SK-N-SH (cell line): ENCODE data around the gene SRSF1. TPM values are rescaled to one million over a fixed set of nuclear protein-coding genes. Genes with fewer than 3 reads are reported as not detected.

Source experiments
- ELF1 ChIP-seq: IDR thresholded peaks from 2 replicates; pipeline ENCODE4 v1.4.0; 2012
- FOXJ3 ChIP-seq: sonication (generic); formaldehyde crosslinking; IDR thresholded peaks from 2 replicates; pipeline ENCODE4 v1.5.1; 2020; ENCODE audit warnings: mild to moderate bottlenecking, missing genetic modification reagents
- FOXM1 ChIP-seq: IDR thresholded peaks from 2 replicates; pipeline ENCODE4 v1.4.0; 2012; ENCODE audit warnings: low read depth, mild to moderate bottlenecking
- GATA2 ChIP-seq: sonication (generic); formaldehyde crosslinking; IDR thresholded peaks from 2 replicates; pipeline ENCODE4 v1.5.0; 2020; ENCODE audit warnings: mild to moderate bottlenecking, missing genetic modification reagents
- MAX ChIP-seq: IDR thresholded peaks from 2 replicates; pipeline ENCODE4 v1.4.0; 2012; ENCODE audit warnings: low read depth
- MXI1 ChIP-seq: IDR thresholded peaks from 2 replicates; pipeline ENCODE4 v1.6.1; 2012; ENCODE audit warnings: mild to moderate bottlenecking, low read depth, low read length, improper control_type of control experiment
- NRF1 ChIP-seq: IDR thresholded peaks from 2 replicates; pipeline ENCODE4 v1.6.1; 2012; ENCODE audit warnings: low read depth, mild to moderate bottlenecking, low read length
- POLR2AphosphoS5 ChIP-seq: IDR thresholded peaks from 2 replicates; pipeline ENCODE4 v1.6.1; 2012; ENCODE audit warnings: low read depth, low read length
- RAD21 ChIP-seq: IDR thresholded peaks from 2 replicates; pipeline ENCODE4 v1.6.1; 2012; ENCODE audit warnings: mild to moderate bottlenecking, low read length
- RCOR1 ChIP-seq: fragments of 150-350 bp; IDR thresholded peaks from 2 replicates; pipeline ENCODE4 v1.6.1; 2017; ENCODE audit warnings: antibody characterized with exemption, low read length
- RFX5 ChIP-seq: IDR thresholded peaks from 2 replicates; pipeline ENCODE4 v1.6.1; 2012; ENCODE audit warnings: mild to moderate bottlenecking, improper control_type of control experiment, low read length
- RXRA ChIP-seq: IDR thresholded peaks from 2 replicates; pipeline ENCODE4 v1.4.0; 2012; ENCODE audit warnings: low read depth, mild to moderate bottlenecking, borderline replicate concordance
- SIN3A ChIP-seq: IDR thresholded peaks from 2 replicates; pipeline ENCODE4 v1.6.1; 2012; ENCODE audit warnings: low read depth, mild to moderate bottlenecking, low read length, moderate library complexity, borderline replicate concordance
- TAF1 ChIP-seq: IDR thresholded peaks from 2 replicates; pipeline ENCODE4 v1.6.1; 2012; ENCODE audit warnings: low read depth, mild to moderate bottlenecking, low read length, moderate library complexity, borderline replicate concordance
- TCF12 ChIP-seq: IDR thresholded peaks from 2 replicates; pipeline ENCODE4 v1.4.0; 2012
- TEAD4 ChIP-seq: IDR thresholded peaks from 2 replicates; pipeline ENCODE4 v1.4.0; 2012; ENCODE audit warnings: mild to moderate bottlenecking, borderline replicate concordance; ENCODE audit not compliant: insufficient read depth
- USF2 ChIP-seq: fragments of 150-350 bp; IDR thresholded peaks from 2 replicates; pipeline ENCODE4 v1.6.1; 2017; ENCODE audit warnings: antibody characterized with exemption, low read length, low read depth, borderline replicate concordance
- YY1 ChIP-seq: IDR thresholded peaks from 2 replicates; pipeline ENCODE4 v1.4.0; 2012; ENCODE audit warnings: low read depth, mild to moderate bottlenecking
- polyA plus RNA-seq, 3 experiments: library from polyadenylated mRNA; depleted of rRNA; stranded (reverse); fragments of >200 nt; gene quantifications; 2 replicates each; pipeline ENCODE4 v1.2.3, GENCODE V29; 2012
- TF ChIP-seq, protein P1 (sequence below): fragments of 200-600 bp; sonication (generic); IDR thresholded peaks from 2 replicates; pipeline ENCODE4 v1.6.1; 2017; ENCODE audit warnings: antibody characterized with exemption, mild to moderate bottlenecking, moderate library complexity
- TF ChIP-seq, protein P2 (sequence below): IDR thresholded peaks from 2 replicates; pipeline ENCODE4 v1.4.0; 2012; ENCODE audit warnings: low read depth, borderline replicate concordance

SRSF1 gene
- polyA plus RNA-seq, 1 of the 3 experiments (the other 2 are of a cell fraction), result 248 TPM

DNA sequence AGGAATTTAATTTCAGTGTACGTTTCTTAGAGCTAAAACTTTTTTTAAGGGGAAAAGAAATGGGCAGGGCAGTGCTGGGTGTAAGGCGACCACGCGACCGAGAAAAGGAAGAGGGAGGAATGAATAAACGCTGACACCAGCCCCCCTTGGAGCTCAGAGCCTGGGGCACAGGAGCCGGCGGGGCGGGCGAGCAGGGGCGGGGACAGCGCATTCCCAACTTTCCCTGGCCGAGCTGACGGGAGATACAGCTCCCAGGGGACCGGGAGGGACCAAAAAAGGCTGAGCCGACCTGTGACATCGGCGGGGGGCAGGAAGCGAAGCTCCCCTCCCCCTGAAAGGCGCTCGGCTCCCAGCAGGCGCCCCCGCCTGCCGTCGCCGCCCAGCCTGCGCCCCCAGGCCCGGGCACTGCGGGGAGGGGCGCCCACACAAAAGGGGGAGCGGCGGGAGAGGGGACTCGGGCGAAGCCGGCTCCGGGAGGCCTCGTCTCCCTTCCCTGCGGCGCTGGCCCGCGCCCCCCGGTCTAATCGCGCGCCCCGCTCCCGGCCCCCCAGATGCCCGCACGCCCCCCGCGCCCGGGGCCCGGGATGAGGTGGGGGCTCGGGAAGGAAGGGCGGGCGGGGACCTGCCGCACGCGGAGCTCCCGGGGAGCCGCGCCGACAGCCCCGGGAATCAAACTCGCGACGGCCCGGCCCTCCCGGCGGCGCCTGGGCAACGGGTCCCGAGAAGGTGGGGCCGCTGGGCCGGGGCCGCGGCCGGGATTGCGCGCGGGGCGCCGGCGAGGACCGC is 52.5 kb downstream of the SRSF1 start (continued):
- TF ChIP-seq, protein P1, sequence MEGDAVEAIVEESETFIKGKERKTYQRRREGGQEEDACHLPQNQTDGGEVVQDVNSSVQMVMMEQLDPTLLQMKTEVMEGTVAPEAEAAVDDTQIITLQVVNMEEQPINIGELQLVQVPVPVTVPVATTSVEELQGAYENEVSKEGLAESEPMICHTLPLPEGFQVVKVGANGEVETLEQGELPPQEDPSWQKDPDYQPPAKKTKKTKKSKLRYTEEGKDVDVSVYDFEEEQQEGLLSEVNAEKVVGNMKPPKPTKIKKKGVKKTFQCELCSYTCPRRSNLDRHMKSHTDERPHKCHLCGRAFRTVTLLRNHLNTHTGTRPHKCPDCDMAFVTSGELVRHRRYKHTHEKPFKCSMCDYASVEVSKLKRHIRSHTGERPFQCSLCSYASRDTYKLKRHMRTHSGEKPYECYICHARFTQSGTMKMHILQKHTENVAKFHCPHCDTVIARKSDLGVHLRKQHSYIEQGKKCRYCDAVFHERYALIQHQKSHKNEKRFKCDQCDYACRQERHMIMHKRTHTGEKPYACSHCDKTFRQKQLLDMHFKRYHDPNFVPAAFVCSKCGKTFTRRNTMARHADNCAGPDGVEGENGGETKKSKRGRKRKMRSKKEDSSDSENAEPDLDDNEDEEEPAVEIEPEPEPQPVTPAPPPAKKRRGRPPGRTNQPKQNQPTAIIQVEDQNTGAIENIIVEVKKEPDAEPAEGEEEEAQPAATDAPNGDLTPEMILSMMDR, result no peak
- TF ChIP-seq USF2, result no peak
- no peak for TF ChIP-seq ELF1
- TF ChIP-seq YY1, result no peak
- peak; percentile 56; the same call in 1 of the 2 replicates for TF ChIP-seq POLR2AphosphoS5
- no peak for TF ChIP-seq RAD21
- no peak; the same call in 1 of the 2 replicates for TF ChIP-seq RXRA
- TF ChIP-seq TEAD4, result no peak
- TF ChIP-seq TAF1, result peak; percentile 66
- TF ChIP-seq RCOR1, result no peak
- TF ChIP-seq GATA2 (CRISPR knock-in tag), result no peak
- no peak for TF ChIP-seq RFX5
- TF ChIP-seq SIN3A, result peak; percentile 61; the same call in 1 of the 2 replicates
- TF ChIP-seq FOXM1, result no peak
- peak; percentile 47; the same call in 1 of the 2 replicates for TF ChIP-seq MAX
- peak; percentile 26; the same call in 1 of the 2 replicates for TF ChIP-seq MXI1
- TF ChIP-seq, protein P2, sequence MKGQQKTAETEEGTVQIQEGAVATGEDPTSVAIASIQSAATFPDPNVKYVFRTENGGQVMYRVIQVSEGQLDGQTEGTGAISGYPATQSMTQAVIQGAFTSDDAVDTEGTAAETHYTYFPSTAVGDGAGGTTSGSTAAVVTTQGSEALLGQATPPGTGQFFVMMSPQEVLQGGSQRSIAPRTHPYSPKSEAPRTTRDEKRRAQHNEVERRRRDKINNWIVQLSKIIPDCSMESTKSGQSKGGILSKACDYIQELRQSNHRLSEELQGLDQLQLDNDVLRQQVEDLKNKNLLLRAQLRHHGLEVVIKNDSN, result no peak
- no peak for TF ChIP-seq NRF1
- TF ChIP-seq TCF12, result peak; percentile 38; the same call in 1 of the 2 replicates
- TF ChIP-seq FOXJ3, result no peak
